CD4-positive, alpha-beta T cell treated with Interleukin-4 for 1 hour (primary cell): Measurements from ENCODE around the gene CFDP1.

Source experiments
- DNase-seq, 2 donors: peaks; one replicate each; pipeline ENCODE4 v3.0.0-alpha.2; 2020 to 2022

CFDP1 gene

DNA sequence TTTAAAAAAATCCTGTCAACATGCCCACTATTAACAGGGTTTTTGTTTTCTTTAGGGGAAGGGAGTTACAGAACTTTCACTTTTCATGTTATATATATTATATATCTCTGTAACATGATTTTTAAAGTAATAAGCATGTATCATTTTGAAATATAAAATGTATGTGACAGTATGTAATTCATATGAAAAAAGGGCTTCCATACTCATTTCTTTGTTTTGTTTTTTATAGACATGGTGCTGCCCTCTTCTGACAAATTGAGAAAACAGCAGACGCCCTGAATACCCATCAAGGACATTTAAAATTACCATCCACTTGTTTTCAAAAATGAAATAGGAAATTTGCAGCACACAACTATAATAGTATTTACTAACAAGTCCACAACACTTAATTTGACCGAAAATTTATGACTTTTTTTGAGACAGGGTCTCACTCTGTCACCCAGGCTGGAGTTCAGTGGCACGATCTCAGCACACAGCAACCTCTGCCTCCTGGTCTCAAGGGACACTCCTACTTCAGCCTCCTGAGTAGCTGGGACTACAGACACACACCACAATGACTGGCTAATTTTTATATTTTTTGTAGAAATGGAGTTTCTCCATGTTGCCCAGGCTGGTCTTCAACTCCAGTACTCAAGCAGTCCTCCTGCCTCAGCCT lies 30.4 kb downstream of the CFDP1 start:
- peak in 1 of 2 donors; percentile 47 for DNase-seq

DNA sequence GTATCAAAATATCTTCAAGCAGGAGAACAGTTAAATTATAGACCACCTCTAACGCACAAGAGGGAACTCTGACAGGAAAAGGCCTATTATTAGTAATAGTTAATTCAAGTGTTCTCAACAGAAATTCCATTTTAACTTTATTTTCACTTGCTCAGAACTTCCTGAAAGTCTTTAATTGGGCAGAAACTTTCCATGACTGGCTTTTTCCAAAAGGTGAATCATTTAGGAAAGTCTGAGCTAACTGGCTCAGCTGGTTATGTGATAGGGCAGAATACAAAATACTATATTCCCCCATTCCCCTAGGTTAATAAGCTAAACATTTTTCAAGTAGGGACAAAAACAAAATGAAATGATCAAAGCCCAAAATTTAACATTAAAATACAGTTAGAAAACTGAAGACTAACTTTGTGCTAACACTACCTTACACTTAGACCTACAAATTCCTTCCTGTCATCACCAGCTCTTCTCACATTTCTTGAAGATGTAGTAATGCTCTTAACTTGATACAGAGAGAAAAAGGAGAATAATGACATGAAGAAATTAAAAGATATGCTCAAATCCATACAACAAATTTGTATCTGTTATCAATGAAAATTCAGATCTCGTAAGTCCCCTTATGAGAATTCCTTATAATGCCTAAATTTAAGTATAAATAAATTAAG lies 31.0 kb downstream of the CFDP1 start:
- DNase-seq = no peak

DNA sequence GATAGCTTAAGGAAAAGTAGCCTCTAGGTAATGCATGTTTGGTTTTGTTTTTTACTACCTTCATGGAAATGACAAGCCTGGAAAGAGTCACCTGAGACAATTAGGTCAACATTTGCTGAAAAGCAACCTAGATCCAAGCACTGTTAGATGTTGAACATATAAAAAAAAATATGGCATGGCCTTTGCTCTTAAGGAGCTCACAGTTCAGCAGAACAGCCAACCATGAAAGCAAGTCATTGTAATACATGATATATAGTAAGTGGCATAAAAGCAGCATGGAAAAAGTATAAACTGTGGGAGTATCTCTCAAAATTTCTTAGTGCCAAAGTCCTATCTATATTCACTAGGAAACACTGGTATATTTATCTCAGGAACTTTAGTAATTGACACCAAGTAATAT lies 31.6 kb downstream of the CFDP1 start:
- DNase-seq = no peak

DNA sequence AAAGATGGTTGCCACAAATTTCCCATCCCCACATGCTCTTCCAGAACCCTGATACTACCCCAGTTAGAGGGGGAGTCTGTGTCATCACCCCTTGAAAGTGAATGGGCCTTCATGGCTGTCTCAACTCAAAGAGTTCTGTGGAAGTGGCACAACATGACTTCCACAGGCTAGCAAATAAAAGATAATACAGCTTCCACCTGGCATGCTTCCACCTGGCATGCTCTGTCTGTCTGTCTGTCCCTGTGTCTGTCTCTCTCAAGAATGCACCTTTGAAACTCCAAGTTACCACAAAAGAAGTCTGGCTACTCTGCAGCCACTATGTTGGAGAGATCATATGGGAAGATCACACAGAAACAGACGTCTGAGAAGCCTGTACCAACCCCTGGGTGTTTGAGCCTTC lies 35.0 kb downstream of the CFDP1 start:
- DNase-seq = no peak

DNA sequence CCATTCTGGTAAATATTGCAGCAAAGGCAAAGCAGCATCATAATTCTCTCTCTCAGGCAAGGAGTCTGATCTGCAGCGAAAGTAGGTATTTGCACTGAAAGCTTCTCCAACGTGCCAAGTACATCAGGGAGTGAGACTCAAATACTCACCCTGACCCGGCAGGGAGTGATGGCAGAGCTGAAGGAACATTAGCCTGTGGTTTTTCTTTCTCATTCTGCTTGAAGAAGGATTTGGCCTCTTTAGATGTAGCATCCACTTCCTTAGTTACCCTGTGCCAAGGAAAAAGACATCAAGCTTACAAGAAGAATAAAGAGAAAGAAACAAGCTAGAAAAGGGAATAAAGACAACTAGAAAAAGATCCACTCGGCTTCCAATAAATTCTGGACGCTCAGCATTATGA lies 38.4 kb downstream of the CFDP1 start:
- DNase-seq = no peak

DNA sequence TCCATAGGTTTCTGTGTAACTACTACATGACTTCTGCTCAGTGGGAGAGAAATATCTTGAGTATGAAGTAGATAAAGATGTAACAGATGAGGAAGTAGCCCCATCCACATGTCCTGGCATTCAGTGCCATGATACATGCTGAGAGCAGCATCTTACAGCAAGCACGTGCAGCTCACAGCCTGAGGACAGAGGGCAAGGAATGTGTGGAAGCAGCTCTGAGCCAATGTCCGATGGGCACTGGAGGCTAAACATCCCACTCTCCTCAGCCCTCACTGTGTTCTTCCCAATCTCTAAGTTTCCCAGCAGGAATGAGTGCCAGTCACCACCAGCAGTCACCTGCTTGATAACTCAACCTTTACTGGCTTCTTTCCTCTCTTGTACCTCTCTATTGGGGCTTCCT lies 40.4 kb downstream of the CFDP1 start:
- no peak for DNase-seq

DNA sequence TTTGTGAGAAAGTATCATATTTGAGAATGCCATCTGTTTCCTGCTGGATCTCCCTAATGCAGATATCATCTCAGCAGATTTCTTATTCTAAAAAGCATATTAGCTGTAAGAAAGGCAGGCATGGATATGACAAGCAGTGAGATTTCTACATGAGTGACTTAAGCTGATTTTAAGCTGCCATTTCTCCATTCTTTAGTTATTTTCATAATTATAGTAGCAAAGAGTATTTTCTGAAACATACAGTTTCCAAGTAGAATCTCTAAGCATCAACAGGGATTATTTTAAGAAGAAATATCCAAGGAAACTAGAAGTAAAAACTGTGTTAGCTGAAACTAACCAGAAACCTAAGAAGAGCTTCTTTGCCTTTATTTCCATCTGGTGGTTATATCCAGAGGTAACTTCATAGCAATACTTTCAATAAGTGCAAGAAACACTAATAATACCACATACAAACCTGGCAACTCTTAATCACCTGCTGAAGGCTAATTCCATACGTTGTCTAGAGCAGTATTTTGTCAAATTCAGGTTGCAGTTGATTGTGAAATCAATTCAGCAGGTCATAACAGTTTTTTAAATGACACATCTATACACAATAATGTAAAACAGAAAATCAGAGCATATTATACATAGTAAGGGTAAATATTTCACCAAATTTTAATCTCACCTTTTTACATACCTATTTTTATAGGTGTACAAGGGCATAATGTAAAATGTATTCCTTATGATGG lies 42.2 kb downstream of the CFDP1 start:
- DNase-seq = no peak

DNA sequence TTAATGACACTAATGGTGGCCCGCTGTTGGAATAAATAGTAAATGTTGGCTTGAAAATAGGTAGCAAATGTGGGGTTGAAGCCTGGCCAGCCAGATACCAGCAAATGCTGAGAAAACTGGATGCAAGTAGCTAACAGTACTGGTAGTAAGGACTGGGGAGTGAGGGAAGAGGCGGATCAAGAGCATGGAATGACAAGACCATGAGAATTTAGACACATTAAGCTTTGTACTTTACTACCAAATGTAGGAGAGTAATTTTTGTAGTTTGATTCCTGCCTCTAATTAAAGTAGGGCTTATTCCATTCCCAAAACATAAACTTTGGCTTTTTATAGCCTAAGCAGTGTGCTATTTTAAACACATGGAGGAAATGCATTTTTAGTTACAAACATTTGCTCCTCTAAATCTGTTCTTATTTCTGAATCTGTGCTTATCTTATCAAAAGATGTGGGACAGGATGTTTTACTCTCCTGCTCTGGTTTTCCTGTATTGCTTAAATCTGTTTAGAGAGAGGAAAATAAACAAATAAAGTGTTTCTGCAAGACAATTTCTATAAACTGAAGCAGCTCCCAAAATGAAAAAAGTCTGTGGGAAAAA lies 44.1 kb downstream of the CFDP1 start:
- no peak for DNase-seq

DNA sequence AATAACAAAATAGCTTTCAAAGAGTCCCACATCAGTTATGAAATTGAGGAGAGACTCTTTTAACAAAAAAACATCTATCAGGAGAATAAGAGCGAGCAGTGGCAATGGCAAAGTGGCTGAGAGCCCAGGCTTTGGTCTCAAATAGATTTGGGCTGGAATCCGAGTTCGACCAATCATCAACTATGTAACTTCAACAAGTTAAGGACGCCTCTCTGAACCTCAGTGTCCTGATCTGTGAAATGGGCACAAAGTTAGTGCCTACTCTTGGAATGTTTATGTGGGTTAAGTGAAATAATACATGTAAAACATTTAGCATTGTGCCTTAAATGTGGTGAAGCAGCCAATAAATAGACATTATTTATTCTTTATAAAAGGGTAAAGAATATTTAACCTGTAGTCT lies 45.4 kb downstream of the CFDP1 start:
- DNase-seq = no peak

DNA sequence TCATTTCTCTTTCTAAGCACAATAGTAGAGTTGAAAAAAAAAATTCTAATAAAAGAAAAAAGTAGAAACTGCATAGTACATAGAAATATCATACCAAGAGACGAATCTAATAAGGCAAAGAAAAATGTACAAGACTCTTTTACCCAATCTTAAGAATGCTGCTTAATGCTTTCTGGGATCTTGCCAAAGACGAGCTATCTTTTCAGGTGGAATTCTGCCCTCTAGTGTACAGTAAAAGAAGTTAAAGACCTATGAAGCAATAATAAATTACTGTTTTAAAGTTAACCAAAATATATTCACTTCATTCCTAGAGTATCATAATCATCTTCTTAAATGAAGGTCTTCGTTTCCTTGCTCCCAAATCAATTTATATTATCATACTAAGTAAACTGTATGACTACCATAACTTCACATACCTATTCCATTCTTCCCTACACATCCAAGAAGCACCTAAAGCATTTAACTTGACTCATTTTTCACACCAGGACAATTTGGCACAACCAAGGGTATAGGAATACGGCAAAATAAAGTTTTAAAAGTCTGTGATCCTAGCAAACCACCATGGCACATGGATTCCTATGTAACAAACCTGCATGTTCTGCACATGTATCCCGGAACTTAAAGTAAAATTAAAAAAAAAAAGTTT lies 47.7 kb downstream of the CFDP1 start:
- DNase-seq = peak in 1 of 2 donors; percentile 68

DNA sequence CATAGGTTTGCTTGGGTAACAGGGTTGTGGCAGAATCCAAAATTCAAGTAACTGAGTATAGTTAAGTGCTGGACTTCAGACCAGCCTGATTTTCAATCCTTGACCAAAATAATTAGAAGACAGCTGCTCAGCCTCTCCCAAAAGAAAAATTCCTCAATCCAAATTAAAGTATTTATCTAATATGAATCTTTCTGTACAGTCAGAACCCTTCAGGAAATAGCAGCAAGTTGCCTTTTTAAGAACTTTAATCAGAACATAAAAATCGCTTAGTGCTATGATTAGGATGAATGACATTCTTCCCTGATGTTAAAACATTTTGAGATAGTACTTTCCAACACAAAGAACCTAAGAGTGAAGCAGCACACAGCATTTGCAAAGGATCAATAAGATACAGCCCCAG lies 50.2 kb downstream of the CFDP1 start:
- no peak for DNase-seq

DNA sequence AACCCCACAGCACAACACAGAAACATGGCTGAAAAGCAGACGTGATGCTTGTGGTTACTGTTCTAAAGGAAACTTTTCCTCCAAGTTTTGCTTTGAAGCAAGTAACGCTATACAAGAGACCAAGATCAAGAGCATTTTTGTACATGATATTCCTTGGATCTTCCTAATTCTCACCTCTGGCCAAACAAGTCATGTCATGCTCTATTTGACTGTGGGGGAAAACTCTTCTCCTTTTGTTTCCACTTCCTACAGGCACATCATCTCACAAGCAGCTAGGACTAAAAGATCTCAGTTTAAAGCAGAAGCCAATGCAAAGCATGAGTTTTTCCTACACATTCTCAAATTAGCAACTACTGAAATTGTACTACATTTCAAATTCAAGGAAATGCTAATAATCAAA lies 50.7 kb downstream of the CFDP1 start:
- DNase-seq = no peak

DNA sequence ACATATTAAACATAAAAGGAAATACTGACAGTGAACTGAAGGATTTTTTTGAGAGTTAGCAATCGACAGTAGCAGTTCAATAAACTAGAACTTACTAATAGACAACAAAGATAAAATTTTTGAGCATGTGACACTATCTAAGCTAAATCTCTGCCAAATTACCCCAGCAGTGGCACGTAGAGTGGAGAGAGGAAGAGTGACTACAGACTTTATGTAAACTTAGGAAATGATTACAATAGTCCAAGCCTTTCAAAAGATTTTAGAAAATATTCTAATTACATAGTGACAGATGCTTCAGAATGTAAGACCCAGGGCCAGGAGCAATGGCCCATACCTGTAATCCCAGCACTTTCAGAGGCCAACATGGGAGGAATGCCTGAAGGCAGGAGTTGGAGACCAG lies 52.4 kb downstream of the CFDP1 start:
- peak in 1 of 2 donors; percentile 35 for DNase-seq

DNA sequence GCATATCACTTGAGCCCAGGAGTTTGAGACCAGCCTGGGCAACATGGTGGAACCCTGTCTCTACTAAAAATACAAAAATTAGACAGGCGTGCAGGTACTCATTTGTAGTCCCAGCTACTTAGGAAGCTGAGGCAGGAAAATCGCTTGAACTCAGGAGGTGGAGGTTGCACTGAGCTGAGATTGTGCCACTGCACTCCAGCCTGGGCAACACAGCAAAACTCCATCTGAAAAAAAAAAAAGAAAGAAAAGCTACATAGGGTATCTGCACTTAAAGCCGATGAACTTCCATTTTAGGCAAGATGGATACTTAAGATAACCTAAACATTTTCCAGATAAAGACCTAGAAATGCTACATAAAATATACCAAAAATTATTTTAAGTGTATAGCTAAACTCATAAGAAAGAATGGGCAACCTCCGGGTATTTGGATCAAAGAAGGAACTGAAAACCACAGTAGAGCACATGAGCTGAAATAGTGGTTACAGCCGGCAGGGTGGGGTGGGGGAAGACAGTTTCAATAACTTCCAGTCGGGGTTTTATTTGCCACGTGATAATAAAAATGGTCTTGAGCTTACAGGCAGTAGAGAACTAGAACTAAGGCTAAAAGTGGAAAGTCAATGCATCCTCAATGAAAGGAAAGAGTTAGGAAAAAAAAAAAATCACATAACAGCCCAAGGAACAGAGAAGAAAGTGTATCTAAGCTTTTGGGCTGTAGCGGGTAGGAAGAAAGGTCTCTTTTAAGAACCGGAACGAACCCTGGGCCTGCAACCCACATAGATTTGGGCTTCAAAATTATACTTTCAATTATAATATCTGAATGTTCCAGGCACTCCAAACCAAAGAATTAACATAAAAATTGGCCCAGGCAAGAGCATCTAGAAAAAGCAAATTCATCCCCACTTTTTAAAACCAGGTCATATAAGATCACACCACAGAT lies 53.1 kb downstream of the CFDP1 start:
- peak; percentile 60 to 61 for DNase-seq

DNA sequence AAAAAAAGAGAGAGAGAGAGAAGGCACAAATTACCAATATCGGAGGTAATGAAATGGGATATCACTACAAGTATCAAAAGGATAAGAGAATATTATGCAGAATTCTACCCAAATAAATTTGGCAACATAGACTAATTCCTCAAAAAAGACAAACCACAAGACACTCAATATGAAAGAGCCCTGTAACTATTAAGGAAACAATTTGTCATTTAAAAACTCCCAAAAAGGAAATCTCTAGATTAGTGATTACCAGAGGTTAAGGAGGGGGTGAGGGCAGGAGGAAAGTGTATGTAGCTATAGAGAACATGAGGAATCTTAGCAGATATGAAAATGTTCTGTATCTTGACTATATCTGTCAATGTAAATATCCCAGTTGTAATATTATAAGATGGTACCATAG lies 54.0 kb downstream of the CFDP1 start:
- DNase-seq = no peak

DNA sequence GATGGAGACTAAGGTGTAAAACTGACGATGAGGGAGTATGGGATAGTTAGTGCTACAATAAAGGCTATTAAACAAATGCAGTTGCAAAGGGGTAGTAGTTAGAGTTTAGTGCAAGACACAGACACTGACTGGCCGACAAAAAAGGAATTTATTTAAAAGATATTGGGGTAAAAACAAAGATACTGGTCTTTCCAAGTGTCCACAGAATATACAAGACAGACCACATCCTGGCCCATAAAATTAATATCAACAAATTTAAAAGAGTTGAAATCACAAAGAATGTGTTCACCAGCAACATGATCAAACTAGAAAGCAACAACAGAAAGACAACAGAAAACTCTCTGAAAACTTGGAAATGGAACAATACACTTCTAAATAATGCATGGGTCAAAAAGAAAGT lies 54.7 kb downstream of the CFDP1 start:
- DNase-seq = no peak

DNA sequence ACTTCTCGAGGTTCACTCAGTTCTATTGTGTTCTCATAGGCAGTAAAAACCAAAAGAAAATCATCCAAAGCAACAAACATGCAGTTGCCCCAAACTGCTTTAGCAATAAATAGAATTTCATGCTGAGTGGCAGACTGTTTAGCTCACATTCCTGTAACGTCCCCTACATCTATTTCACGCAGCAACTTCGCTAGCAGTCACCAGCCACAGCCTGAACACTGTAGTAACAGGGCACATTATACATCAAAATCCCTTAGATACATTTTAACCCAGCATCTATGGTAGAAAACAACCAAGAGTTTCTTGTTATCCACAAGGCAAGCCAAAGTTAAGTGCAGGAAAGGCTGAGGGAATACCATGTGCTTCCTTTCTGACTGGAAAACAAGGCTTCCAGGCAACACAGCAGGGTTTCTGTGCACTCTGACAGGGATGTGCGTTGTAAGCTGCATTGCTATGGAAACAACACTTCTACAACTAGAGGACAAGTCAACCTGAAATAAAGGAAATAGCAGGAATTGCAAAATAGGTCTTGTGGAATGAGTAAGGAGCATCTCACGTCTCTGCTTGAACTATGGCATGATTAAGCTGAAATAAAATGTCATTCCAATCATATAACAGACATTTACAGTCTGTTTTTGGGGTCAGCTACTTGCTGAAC lies 55.4 kb downstream of the CFDP1 start:
- no peak for DNase-seq

DNA sequence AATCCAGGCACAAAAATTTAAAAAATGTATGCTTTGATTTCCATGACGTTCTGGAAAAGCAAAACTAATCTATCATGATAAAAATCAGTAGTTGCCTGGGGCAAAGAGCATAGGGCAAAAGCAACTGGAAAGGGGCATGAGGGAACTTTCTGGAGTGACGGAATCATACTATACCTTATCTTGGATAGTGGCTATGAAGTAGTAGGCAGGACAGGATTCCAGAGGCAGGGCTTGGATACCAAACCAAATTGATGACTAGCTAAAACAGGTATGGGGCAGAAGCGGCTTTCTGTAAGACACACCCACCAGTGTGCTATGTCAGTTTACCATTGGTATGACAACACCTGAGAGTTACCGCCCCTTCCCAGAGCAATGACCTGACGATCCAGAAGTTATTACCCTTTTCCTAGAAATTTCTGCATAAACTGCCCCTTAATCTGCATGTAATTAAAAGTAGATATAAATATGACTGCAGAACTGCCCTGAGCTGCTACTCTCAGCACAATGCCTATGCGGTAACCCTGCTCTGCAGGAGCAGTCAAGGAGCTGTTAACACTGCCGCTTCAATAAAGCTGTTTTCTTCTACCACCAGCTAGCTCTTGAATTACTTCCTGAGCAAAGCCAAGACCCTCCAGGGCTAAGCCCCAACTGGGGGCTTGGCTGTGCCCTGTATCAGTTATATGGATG lies 56.7 kb downstream of the CFDP1 start:
- no peak for DNase-seq

DNA sequence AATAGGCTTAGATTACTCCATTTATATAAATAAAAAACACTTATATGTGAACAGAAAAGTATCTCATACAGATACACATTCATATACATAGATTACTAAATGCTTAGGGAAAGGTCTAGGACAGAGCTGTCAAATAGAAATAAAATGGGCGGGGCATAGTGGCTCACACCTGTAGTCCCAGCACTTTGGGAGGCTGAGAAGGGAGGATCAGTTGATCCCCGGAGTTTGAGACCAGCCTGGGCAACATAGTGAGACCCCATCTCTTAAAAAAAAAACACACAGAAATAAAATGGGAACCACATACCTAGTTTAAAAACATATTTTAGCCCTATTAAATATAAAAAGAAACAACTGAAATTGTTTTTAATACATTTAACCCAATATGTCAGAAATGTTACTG lies 58.9 kb downstream of the CFDP1 start:
- no peak for DNase-seq

DNA sequence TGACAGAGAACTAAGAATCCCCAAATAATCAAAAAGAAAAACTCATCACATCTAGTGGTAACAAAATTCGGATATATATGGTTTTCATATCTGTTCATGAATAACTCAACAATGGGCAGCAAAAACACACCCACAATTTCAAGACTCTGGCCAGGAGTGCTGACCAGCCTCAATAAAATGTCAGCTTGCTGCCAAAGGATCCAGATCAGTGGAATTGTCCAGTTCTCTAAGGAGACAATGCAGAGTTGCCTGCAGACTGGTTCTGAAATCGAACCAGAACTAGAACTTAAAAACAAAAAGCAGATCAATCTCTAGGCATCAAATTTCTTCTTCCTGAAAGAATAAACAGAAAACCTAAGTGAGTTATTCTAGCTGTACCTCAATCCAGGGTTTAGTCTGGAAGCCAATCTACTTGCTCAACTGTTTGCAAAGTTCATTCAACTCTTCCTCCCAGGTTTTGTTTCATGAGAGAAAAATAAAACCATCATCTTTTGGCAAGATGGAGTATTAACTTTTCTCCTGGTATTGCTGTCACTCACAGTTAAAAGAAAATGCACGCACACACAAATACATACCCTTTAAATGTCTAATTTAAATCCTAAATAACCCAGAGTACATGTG lies 61.0 kb downstream of the CFDP1 start:
- DNase-seq = no peak

DNA sequence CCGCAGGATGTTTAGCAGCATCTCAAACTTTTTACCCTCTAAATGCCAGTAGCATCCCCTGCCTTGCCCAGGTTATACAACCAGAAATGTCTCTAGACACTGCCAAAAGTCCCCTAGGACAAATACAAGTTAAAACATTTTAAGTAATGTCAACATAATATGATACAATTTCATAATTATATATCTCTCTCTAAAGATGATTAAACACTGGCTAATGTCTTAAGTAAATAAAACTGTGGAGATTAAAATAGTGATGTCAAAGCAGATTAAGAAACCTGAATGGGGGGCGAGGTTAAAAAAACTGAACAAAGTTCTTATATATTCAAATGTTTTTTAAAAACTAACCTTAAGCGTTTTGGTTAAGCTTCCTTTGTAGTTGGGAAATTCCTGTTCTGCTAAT lies 62.1 kb downstream of the CFDP1 start:
- no peak for DNase-seq
